HG03558 (cell line): ENCODE results near the gene WIPF1.

ENCODE experiments used
- ATAC-seq: cut with Tn5 transposase; IDR thresholded peaks from one replicate; pipeline ENCODE4 v1.9.1; 2021; ENCODE audit warnings: moderate number of reproducible peaks; ENCODE audit not compliant: unreplicated experiment; ENCODE audit errors: extremely low read depth

Gene WIPF1

GRCh38 chr2:174597345-174598047 lies at the start of gene WIPF1:
Gene WIPF1, minus strand, starts transcription at chr2:174597804. Its CDS starts 12,231 bp downstream, at chr2:174585573.
- peak; percentile 42 for ATAC-seq

- ATAC-seq: no peak
These were observed 47.7 kb upstream of the WIPF1 start for GRCh38 chr2:174645296-174645695.

- no peak for ATAC-seq
These were observed 46.8 kb upstream of the WIPF1 start for GRCh38 chr2:174644406-174644805.

- no peak for ATAC-seq
These were observed 45.8 kb upstream of the WIPF1 start for GRCh38 chr2:174643356-174643755.

GRCh38 chr2:174641168-174641567 lies 43.6 kb upstream of the WIPF1 start:
- no peak for ATAC-seq

GRCh38 chr2:174636987-174637386 lies 39.4 kb upstream of the WIPF1 start:
- no peak for ATAC-seq

GRCh38 chr2:174635776-174636404 lies 38.3 kb upstream of the WIPF1 start:
- ATAC-seq: no peak

GRCh38 chr2:174635015-174635593 lies 37.5 kb upstream of the WIPF1 start:
- no peak for ATAC-seq

- peak; percentile 44 for ATAC-seq
These were observed 36.8 kb upstream of the WIPF1 start for GRCh38 chr2:174634130-174635014.

- ATAC-seq: no peak
These were observed 36.0 kb upstream of the WIPF1 start for GRCh38 chr2:174633623-174633930.

GRCh38 chr2:174632841-174633622 lies 35.4 kb upstream of the WIPF1 start:
- ATAC-seq: no peak

- ATAC-seq: no peak
These were observed 33.7 kb upstream of the WIPF1 start for GRCh38 chr2:174631009-174631981.

- no peak for ATAC-seq
These were observed 32.5 kb upstream of the WIPF1 start for GRCh38 chr2:174630107-174630506.

GRCh38 chr2:174629506-174629905 lies 31.9 kb upstream of the WIPF1 start:
- ATAC-seq: no peak

GRCh38 chr2:174628528-174629169 lies 31.0 kb upstream of the WIPF1 start:
- no peak for ATAC-seq

GRCh38 chr2:174627216-174627615 lies 29.6 kb upstream of the WIPF1 start:
- no peak for ATAC-seq

GRCh38 chr2:174624895-174625430 lies 27.4 kb upstream of the WIPF1 start:
- no peak for ATAC-seq

- ATAC-seq: no peak
These were observed 26.1 kb upstream of the WIPF1 start for GRCh38 chr2:174623690-174624089.
